ENCODE measurements around the gene PEMT. TPM values are rescaled to one million over a fixed set of nuclear protein-coding genes. Genes with fewer than 3 reads are reported as not detected.

Gene PEMT
- total RNA-seq, 2 donors from 2014 or later: 38.3 to 52.7 TPM

DNA sequence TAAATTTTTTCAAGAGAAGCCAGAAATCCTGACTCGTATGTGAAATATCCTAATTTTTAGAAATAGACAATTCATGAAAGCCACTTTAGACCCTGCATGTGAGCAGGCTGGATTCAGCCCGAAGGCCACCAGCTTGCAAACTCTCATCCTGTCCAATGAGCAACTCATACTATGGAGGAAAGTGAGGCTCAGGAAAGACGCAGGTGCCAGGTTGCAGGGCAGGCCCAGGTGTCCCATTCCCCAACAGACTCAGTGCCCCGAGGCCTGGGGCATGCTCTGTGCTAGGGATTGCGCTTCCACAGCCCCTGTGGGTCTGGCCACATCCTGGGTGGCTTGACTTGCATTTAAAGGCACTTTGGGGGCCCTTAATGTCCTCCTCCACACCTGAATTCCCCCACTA, 78.6 kb downstream of the PEMT start:
- Mint-ChIP-seq H3K4me3 (no peak overlapping the region), H3K9me3 (no peaks in the 10 kb centered on the region), H3K27me3 (ENCODE audit: insufficient read depth) (no peaks in the 10 kb centered on the region), H3K4me1 (no peaks in the 10 kb centered on the region), H3K36me3 (ENCODE audit: low read depth) (no peaks in the 10 kb centered on the region), H3K27ac (no peak overlapping the region)
- Histone ChIP-seq H3K27ac (ENCODE audit: low read depth, low read length) (no peak overlapping the region), H3K4me3 (ENCODE audit: low read length) (no peak overlapping the region), H3K4me1 (ENCODE audit: control insufficient read depth, insufficient read depth, low read length) (no peaks in the 10 kb centered on the region), H3K36me3 (ENCODE audit: control insufficient read depth, insufficient read depth, low read length) (no peaks in the 10 kb centered on the region), H3K9ac (ENCODE audit: extremely low read depth, low read length, poor library complexity, severe bottlenecking) (no peak overlapping the region), H3K27me3 (ENCODE audit: control insufficient read depth, insufficient read depth, low read length, poor library complexity, severe bottlenecking) (no peaks in the 10 kb centered on the region), H3K9me3 (ENCODE audit: control insufficient read depth, low read length) (no peaks in the 10 kb centered on the region)
- no peak for TF ChIP-seq CTCF (conservative IDR thresholded peaks at IDR 0.05)
- WGBS, 2 experiments (ENCODE audit: insufficient coverage in 1 of 2, insufficient read length in 1 of 2): 95 to 99% methylated on average over 5 of the region's 5 CpGs
- no peak for DNase-seq

- Histone ChIP-seq H3K9ac (ENCODE audit: extremely low read depth, low read length, poor library complexity, severe bottlenecking) (no peak overlapping the region), H3K9me3 (ENCODE audit: control insufficient read depth, low read length) (no peaks in the 10 kb centered on the region), H3K4me1 (ENCODE audit: control insufficient read depth, insufficient read depth, low read length) (no peaks in the 10 kb centered on the region), H3K27me3 (ENCODE audit: control insufficient read depth, insufficient read depth, low read length, poor library complexity, severe bottlenecking) (no peaks in the 10 kb centered on the region), H3K4me3 (ENCODE audit: low read length) (no peak overlapping the region), H3K27ac (ENCODE audit: low read depth, low read length) (no peak overlapping the region), H3K36me3 (ENCODE audit: control insufficient read depth, insufficient read depth, low read length) (no peaks in the 10 kb centered on the region)
- Mint-ChIP-seq H3K4me3 (no peak overlapping the region), H3K27ac (no peak overlapping the region), H3K36me3 (ENCODE audit: low read depth) (no peaks in the 10 kb centered on the region), H3K9me3 (no peaks in the 10 kb centered on the region), H3K27me3 (ENCODE audit: insufficient read depth) (no peaks in the 10 kb centered on the region), H3K4me1 (no peaks in the 10 kb centered on the region)
- WGBS, 2 experiments (ENCODE audit: insufficient coverage in 1 of 2, insufficient read length in 1 of 2): 92 to 95% methylated on average over 18 to 29 of the region's 29 CpGs
- no peak for DNase-seq
- TF ChIP-seq CTCF (conservative IDR thresholded peaks at IDR 0.05): no peak
Observed at GRCh38 chr17:17511881-17512858, 79.3 kb downstream of the PEMT start.

DNA sequence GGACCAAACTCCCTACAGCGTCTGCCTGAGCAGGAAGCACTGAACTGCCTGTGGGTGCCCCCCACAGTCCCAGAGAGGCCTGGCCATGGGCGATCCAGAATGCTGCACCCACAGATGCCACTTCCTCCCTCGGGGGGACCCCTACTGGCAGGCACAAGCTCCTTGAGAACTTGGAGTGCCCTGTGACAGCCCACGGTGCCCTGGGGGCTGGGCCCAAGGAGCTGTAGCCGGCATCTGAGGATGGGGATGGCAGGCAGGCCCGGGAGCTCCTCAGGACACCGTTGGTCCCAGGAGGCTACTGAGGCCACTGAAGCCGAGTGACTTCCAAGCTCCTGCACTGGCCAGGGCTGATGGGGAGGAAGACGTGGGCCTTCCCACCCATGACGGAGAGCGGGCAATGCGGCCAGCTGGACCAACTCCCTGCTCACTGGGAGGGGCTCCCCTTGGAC, 80.2 kb downstream of the PEMT start:
- H3K27ac ChIP-seq (ENCODE audit: low read depth, low read length): no peak overlapping the region

More for the DNA sequence above, 80.2 kb downstream of the PEMT start:
- Histone ChIP-seq H3K36me3 (ENCODE audit: control insufficient read depth, insufficient read depth, low read length) (no peaks in the 10 kb centered on the region), H3K4me1 (ENCODE audit: control insufficient read depth, insufficient read depth, low read length) (no peaks in the 10 kb centered on the region), H3K9me3 (ENCODE audit: control insufficient read depth, low read length) (no peaks in the 10 kb centered on the region), H3K4me3 (ENCODE audit: low read length) (no peak overlapping the region), H3K27me3 (ENCODE audit: control insufficient read depth, insufficient read depth, low read length, poor library complexity, severe bottlenecking) (no peaks in the 10 kb centered on the region), H3K9ac (ENCODE audit: extremely low read depth, low read length, poor library complexity, severe bottlenecking) (no peak overlapping the region)
- Mint-ChIP-seq H3K27me3 (ENCODE audit: insufficient read depth) (no peaks in the 10 kb centered on the region), H3K9me3 (no peaks in the 10 kb centered on the region), H3K4me3 (no peak overlapping the region), H3K4me1 (no peaks in the 10 kb centered on the region), H3K27ac (peak overlapping the region; percentile 44), H3K36me3 (ENCODE audit: low read depth) (no peaks in the 10 kb centered on the region)
- TF ChIP-seq CTCF (conservative IDR thresholded peaks at IDR 0.05): no peak
- DNase-seq: no peak
- WGBS, 2 experiments (ENCODE audit: insufficient coverage in 1 of 2, insufficient read length in 1 of 2): 94% methylated on average over 12 of the region's 12 CpGs; no CpG with 5 or more reads in 1 of the 2 experiments
